Activated T-cell treated with anti-CD3 and anti-CD28 coated beads for 48 hours (primary cell): ENCODE data around the gene HNRNPH2.

Experiments
- DNase-seq: peaks from one replicate; pipeline ENCODE4 v3.0.0-alpha.2; 2020; ENCODE audit warnings: low read depth

Gene HNRNPH2

DNA sequence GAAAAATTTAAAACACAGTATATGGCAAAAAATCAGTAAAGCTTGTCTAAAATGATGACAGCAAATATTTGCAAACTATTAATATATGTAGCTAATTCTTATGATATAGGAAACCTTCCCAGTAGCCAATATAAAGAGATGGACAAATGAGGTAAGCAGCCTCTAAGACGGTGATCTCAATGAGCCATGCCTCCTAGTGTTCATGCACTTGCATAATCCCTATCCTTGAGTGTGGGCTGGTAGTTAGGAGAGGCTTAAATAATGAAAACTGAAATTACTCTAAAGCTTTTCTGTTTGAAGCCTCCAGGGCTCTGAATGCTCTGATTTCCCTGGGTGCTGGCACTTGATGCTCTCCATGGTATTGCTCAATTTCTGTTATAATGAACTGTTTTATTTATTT lies 52.6 kb downstream of the HNRNPH2 start:
- DNase-seq: no peak

DNA sequence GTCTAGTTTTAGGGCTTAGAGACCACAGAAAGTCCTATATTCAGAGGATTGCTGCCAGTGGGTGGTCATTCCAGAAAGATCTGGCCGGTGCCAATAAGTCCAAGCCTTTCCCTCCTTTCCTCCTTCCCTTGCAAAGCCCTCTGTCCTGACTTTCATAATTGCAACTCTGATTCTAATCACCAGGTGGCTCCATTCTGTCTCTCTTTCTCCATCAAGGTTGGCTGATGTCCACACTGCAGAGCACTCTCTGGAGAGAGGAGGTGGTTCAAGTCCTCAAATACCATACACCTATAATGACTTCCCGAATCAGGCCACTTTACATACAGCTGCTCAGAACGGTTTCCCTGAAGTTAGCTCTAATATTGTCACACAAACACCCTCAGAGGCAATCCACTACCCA lies 54.9 kb downstream of the HNRNPH2 start:
- no peak for DNase-seq
